Measurements from ENCODE around the gene NRCAM. TPM values are rescaled to one million over a fixed set of nuclear protein-coding genes. Genes with fewer than 3 reads are reported as not detected.

NRCAM gene
- total and polyA plus RNA-seq, 4 donors = 0.17 to 3.2 (median 0.64) TPM

DNA sequence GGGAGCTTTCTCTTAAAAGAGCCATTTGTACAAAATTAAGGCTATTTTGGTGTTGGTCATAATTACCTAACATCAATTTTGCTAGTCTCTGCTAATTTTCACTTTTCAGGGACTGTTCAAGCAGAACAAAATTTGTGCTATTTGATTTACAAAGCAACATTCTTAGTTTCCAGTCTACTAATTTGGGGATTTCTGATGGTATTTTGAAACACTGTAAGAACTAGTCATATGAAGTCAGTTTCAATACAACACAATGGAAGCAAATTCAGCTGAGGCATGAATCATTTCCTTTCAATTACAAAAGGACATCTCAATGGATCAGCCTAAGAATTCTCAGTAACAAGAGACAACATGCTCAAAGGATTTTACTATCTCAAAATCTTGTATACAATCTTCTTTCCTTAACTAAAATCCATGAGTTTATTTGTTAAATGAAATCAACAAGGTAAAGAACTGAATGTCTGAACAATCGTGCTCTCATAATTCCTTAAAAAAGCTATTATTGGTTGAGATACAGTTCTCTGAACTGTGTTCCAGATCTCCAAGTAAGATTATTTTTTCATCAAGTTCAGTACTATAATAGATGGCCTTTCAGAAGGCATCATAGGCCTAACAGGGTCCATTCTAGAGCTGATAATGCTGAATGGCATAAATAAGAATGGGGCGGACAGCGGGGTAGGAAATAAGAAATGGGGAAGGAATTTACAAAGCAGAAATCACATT lies 144.6 kb downstream of the NRCAM start:
- WGBS = 91% methylated on average over 3 of the region's 3 CpGs
- H3K9ac ChIP-seq (ENCODE audit: low read depth in 1 of 2, low read length in 2 of 2) = no peak overlapping the region

More for the DNA sequence above, 144.6 kb downstream of the NRCAM start:
- H3K9me3 ChIP-seq (ENCODE audit: control insufficient read depth in 4 of 4, low read length in 3 of 4) = no peaks in the 10 kb centered on the region
- H3K4me1 ChIP-seq (ENCODE audit: control insufficient read depth in 4 of 4, insufficient read depth in 4 of 4, low read length in 3 of 4) = no peaks in the 10 kb centered on the region
- DNase-seq (ENCODE audit: low spot score) = no peak
- TF ChIP-seq, protein P1, sequence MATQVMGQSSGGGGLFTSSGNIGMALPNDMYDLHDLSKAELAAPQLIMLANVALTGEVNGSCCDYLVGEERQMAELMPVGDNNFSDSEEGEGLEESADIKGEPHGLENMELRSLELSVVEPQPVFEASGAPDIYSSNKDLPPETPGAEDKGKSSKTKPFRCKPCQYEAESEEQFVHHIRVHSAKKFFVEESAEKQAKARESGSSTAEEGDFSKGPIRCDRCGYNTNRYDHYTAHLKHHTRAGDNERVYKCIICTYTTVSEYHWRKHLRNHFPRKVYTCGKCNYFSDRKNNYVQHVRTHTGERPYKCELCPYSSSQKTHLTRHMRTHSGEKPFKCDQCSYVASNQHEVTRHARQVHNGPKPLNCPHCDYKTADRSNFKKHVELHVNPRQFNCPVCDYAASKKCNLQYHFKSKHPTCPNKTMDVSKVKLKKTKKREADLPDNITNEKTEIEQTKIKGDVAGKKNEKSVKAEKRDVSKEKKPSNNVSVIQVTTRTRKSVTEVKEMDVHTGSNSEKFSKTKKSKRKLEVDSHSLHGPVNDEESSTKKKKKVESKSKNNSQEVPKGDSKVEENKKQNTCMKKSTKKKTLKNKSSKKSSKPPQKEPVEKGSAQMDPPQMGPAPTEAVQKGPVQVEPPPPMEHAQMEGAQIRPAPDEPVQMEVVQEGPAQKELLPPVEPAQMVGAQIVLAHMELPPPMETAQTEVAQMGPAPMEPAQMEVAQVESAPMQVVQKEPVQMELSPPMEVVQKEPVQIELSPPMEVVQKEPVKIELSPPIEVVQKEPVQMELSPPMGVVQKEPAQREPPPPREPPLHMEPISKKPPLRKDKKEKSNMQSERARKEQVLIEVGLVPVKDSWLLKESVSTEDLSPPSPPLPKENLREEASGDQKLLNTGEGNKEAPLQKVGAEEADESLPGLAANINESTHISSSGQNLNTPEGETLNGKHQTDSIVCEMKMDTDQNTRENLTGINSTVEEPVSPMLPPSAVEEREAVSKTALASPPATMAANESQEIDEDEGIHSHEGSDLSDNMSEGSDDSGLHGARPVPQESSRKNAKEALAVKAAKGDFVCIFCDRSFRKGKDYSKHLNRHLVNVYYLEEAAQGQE (IDR thresholded peaks at IDR 0.05) = no peak
- no peak for TF ChIP-seq RAD21 (IDR thresholded peaks at IDR 0.05)
- no peak for TF ChIP-seq FOXA1 (IDR thresholded peaks at IDR 0.05)
- TF ChIP-seq MAX (IDR thresholded peaks at IDR 0.05) = no peak
- no peak for TF ChIP-seq GABPA (IDR thresholded peaks at IDR 0.05 in 1 of 2, conservative IDR thresholded peaks at IDR 0.05 in 1 of 2)
- TF ChIP-seq FOXA2 (IDR thresholded peaks at IDR 0.05) = no peak
- no peak for TF ChIP-seq SP1 (IDR thresholded peaks at IDR 0.05)
- TF ChIP-seq HNF4A (conservative IDR thresholded peaks at IDR 0.05) = no peak
- TF ChIP-seq EGR1 (IDR thresholded peaks at IDR 0.05; ENCODE audit: low read depth in 2 of 2) = no peak
- no peak for TF ChIP-seq TAF1 (conservative IDR thresholded peaks at IDR 0.05)
- TF ChIP-seq YY1 (IDR thresholded peaks at IDR 0.05) = no peak
- no peak for TF ChIP-seq ZBTB33 (IDR thresholded peaks at IDR 0.05)
- no peak for TF ChIP-seq NR2F2 (IDR thresholded peaks at IDR 0.05)
- no peak for TF ChIP-seq JUND (IDR thresholded peaks at IDR 0.05)
- TF ChIP-seq RXRA (IDR thresholded peaks at IDR 0.05) = no peak
- no peak for TF ChIP-seq HNF4G (IDR thresholded peaks at IDR 0.05)
- TF ChIP-seq, protein P2, sequence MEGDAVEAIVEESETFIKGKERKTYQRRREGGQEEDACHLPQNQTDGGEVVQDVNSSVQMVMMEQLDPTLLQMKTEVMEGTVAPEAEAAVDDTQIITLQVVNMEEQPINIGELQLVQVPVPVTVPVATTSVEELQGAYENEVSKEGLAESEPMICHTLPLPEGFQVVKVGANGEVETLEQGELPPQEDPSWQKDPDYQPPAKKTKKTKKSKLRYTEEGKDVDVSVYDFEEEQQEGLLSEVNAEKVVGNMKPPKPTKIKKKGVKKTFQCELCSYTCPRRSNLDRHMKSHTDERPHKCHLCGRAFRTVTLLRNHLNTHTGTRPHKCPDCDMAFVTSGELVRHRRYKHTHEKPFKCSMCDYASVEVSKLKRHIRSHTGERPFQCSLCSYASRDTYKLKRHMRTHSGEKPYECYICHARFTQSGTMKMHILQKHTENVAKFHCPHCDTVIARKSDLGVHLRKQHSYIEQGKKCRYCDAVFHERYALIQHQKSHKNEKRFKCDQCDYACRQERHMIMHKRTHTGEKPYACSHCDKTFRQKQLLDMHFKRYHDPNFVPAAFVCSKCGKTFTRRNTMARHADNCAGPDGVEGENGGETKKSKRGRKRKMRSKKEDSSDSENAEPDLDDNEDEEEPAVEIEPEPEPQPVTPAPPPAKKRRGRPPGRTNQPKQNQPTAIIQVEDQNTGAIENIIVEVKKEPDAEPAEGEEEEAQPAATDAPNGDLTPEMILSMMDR (IDR thresholded peaks at IDR 0.05; ENCODE audit: low read depth, low read length, missing input control) = no peak
- TF ChIP-seq, protein P3, sequence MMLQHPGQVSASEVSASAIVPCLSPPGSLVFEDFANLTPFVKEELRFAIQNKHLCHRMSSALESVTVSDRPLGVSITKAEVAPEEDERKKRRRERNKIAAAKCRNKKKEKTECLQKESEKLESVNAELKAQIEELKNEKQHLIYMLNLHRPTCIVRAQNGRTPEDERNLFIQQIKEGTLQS (IDR thresholded peaks at IDR 0.05) = no peak
- H3K27me3 ChIP-seq (ENCODE audit: control insufficient read depth in 4 of 4, insufficient read depth in 4 of 4, low read length in 3 of 4) = no peaks in the 10 kb centered on the region
- no peak overlapping the region for H3K27ac ChIP-seq (ENCODE audit: low read depth in 1 of 2, low read length in 2 of 2)
- no peak overlapping the region for H3K4me3 ChIP-seq (ENCODE audit: low read depth in 1 of 3, low read length in 3 of 3)
- H3K36me3 ChIP-seq (ENCODE audit: control insufficient read depth in 4 of 4, insufficient read depth in 3 of 4, low read depth in 1 of 4, low read length in 3 of 4) = no peaks in the 10 kb centered on the region

Data from liver (tissue), 9 donors.